Activated CD8-positive, alpha-beta memory T cell treated with anti-CD3 and anti-CD28 coated beads for 48 hours (primary cell): ENCODE results near the gene TBC1D14.

Source experiments
- DNase-seq, 3 experiments: peaks; one replicate each; pipeline ENCODE4 v3.0.0-alpha.2; 2020; ENCODE audit warnings: low read depth in 2 of 3, low spot score in 2 of 3

TBC1D14 gene

DNA sequence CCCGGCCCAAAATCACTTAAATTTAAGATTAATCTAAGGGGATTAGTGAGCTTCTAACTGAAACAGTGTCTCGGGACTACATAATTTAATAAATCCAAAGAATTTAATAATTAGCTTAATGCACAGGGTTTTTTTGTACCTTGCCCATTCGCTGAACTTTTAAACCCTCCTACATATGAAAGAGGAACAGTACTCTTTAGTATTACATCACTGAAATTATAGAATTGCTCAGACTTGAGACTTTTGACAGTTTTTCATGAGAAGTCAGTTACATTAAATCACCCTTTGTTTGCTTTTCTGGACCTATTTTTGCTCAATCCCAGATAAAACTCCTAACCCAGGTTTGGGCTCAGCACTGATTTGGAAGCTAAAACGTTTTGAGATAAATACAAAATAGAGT, 131.1 kb downstream of the TBC1D14 start:
- DNase-seq: no peak

- no peak for DNase-seq
Observed at GRCh38 chr4:7041246-7041645, 131.6 kb downstream of the TBC1D14 start.

DNA sequence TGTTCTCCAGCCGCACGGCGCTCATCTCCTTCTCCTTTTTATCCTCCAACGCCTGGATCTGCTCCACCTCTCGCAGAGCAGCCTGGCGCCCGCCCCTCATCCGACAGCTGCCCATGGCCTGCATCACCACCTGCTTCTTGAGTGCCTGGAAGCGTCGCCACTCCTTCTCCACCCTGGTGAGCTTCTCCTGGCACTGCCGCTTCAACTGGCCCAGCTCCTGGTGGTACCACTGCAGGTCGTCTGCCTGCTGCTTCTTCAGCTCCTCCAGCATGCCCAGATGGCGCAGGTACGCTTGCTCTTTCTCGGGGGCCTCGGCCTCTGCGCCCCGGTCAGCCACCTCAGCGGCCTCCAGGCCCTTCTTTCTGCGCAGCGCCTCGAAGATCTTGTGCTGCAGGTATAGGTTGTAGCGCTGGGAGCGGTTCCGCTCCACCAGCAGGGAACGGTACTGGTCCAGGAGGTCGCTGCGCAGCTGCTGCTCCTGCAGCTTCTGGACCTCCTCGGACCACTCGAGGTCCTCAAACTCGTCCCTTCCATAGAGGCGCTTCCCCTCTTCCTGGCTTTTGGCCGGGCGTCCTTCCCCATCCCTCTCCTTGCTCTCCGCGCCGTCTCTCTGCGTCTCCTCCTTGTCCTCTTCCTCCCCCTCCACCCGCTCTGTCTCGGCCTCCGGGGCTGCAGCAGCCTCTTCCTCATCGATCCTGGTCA, 132.3 kb downstream of the TBC1D14 start:
- no peak for DNase-seq

DNA sequence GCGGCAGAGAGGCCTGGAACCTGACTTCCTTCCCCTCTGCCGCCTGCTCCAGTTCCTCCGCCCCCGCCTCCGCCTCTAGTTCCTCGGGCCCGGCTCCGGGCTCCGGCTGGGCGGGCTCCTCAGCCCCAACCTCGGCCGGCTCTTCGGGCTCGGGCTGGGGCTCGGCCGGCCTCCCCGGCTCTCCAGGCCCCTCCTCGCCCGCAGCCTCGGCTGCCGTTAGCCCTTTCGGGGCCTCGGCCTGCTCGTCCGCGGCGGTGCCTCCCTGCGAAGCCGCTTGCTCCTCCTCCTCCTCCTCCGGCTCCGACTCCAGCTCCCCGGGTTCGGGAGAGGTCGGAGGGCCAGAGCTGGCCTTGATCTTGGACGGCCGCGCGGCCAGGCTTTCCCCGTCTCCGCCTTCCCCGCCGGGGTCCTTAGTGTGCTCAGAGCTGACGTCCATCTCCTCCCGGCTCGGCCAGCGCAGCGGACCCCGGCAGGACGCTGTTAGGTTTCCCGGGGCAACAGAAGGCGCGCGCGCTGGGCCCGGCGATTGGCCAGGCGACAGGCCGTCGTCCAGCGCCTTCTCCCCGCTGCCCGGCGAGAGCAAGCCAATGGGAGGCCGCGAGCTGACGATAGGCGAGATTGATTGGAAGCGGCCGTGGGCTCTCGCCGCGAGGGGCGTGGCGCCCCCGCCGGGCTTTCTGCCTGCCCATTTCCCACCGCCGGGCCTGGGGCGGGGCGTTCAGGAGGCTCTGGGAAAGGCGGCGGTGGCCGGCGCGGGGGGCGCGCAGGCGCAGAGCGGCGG, 133.1 kb downstream of the TBC1D14 start:
- peak; percentile 82 to 96 (median 93) for DNase-seq

GRCh38 chr4:7043284-7044136, 133.9 kb downstream of the TBC1D14 start, which contains the start of gene TADA2B:
Gene TADA2B, plus strand, starts transcription at chr4:7043372. Its CDS starts 208 bp downstream, at chr4:7043580.
- peak; percentile 30 to 40 (median 40) for DNase-seq

GRCh38 chr4:7044137-7044930, 134.7 kb downstream of the TBC1D14 start:
- DNase-seq: no peak

DNA sequence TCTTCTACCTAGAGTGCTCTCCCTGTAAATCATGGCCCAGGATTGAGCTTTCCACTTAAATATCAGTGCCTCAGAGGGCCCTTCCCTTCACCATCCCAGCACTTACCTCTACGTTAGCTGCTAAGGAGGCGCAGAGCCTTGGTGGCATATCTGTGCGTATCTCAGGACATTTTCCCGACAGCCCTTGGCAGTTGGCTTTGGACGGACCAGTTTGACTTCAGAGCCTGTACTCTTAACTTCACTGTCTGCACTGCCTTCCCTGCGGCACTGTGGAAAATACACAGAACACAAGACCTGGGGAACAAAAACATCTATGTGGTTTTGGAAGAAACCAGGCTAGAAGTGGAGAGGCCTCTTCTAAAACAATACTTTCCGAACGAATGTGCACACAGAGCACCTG, 135.9 kb downstream of the TBC1D14 start:
- no peak for DNase-seq

- no peak for DNase-seq
Observed at GRCh38 chr4:7045961-7046921, 136.6 kb downstream of the TBC1D14 start.

GRCh38 chr4:7046971-7047370, 137.3 kb downstream of the TBC1D14 start:
- no peak for DNase-seq

DNA sequence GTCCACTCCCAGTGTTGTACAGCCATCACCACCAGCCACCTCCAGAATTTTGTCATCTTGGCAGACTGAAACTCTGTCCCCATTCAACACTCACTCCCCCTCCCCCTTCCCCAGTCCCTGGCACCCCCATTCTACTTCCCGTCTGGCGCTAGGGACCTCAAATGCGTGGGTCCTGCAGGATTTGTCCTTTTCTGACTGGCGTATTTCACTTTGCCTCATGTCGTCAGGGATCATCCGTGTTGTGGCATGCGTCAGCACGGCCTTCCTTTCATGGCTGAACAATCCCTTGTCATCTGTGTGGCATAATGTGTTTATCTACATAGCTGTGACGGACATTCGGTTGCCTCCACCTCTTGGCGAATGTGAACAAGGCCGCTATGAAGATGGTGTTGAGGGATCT, 139.0 kb downstream of the TBC1D14 start:
- no peak for DNase-seq

DNA sequence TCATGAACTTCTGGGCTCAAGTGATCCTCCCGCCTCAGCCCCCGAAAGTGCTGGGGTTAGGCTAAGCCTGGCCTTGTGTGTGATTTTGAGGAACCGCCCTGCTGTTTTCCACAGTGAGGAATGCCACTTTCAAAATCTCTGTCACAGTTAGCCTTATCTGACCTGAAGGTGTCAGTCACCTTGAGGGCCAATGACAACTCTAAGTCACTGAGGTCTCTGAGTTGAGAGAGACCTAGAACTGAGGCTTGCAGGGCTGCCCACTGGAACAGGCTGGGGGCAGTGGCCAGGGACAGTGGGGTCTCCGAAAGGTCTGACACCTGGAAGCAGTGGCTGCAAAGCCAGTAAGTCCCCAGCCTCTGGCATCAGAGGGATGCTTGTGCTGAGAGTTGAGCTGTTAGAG, 139.7 kb downstream of the TBC1D14 start:
- DNase-seq: no peak

GRCh38 chr4:7049739-7050138, 140.1 kb downstream of the TBC1D14 start:
- DNase-seq: no peak

- DNase-seq: no peak
Observed at GRCh38 chr4:7050481-7051143, 141.0 kb downstream of the TBC1D14 start.

GRCh38 chr4:7051144-7051495, 141.5 kb downstream of the TBC1D14 start:
- DNase-seq: no peak

DNA sequence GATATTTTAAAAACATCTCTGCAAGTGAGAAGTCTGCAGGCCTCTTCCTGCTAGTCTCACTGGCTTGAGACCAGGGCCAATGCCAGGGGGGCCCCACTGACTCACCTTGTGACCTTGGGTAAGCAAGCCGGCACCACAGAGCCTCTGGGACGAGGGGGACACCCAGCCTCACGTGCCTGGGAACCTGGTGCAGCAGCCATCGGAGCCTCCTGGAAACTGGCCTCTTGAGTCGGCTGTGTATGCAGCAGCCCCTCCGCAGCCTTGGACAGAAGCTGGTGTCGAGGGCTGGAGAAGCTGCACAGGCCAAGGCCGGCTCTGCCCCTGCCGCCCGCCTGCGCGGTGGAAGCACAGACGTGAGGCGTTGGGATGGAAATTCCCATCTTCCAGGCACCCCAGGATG, 142.3 kb downstream of the TBC1D14 start:
- DNase-seq: no peak

DNA sequence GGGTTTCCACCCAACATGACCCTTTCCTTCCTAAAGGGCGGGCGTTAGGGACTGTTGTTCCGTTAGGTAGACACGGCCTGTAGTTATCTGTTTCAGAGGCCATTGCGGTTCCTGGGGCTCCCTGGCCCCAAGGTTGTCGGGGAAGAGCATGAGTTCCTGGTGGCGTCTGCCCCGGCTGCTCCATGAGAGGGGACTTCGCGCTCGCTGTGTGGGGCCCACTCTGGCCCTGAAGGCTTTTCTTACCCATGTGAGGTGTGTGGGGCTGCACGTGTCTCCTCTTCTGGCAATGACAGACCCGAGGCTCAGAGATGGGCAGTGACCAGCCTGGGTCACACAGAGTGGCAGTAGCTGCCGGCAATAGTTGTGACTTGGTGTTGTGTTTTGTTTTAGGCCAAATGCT, 142.7 kb downstream of the TBC1D14 start:
- no peak for DNase-seq

DNA sequence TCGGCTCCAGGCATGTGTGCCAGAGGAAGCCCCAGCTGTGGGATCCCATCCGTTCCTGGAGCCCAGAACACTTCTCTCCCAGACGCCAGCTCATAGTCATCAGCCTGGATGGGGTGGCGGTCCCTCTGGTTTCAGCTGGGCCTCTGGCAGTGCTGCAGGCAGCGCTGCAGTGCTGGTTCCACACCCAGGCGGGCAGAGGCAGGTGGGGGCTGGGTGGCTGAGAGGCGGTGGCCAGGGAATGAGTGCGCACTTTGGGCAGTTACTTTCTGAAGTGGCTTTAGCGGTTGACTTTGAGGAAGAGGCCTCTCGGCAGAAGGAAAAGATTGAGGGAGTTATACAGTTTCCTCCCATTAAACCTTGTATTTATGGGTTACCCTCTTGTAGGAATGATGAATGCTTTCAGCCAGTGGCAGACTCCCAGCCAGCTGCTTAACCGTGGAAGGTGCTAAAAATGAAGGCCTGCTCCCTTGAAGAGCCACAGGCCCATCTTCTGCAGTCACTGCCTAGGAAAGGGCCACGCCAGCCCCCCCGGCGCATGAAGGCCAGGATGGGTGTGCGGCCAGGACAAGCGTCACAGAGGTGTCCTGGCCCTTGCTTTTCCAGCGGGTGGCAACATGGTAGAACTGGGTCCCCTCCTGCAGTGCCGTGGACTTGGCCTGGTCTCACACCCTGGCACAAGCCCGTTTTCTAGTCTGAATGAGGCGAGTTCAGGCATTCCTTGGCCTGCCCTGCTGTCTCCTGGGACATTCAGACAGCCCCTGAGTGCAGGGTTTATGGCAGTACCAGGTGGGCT, 143.5 kb downstream of the TBC1D14 start:
- no peak for DNase-seq

DNA sequence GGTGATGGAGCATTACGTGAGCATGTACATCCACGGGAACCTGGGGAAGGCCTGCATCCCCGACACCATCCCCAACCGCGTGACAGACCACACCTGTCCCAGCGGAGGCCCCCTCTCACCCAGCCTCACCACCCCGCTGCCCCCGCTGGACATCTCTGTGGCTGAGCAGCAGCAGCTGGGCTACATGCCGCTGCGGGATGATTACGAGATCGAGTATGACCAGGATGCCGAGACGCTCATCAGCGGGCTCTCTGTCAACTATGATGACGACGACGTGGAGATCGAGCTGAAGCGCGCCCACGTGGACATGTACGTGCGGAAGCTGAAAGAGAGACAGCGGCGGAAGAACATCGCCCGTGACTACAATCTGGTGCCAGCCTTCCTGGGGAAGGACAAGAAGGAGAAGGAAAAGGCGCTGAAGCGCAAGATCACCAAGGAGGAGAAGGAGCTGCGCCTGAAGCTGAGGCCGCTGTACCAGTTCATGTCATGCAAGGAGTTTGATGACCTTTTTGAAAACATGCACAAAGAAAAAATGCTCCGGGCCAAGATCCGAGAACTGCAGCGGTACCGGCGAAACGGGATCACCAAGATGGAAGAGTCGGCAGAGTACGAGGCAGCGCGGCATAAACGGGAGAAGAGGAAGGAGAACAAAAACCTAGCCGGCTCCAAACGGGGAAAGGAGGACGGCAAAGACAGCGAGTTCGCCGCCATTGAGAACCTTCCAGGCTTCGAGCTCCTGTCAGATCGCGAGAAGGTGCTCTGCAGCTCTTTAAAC, 144.7 kb downstream of the TBC1D14 start:
- no peak for DNase-seq
